Immature natural killer cell (primary cell): ENCODE data around the gene PCP4. TPM values are rescaled to one million over a fixed set of nuclear protein-coding genes. Genes with fewer than 3 reads are reported as not detected.

Experiments used
- DNase-seq, 3 donors: peaks; one replicate each; pipeline ENCODE4 v3.0.0; 2022; ENCODE audit warnings: mixed read lengths in 1 of 3
- H3K27ac Mint-ChIP-seq, 6 donors: one replicate each; pipeline ENCODE4 v1.8.0; 2020; ENCODE audit warnings: mixed read lengths in 6 of 6, mild to moderate bottlenecking in 5 of 6, inconsistent platforms in 4 of 6, moderate library complexity in 3 of 6
- H3K27me3 Mint-ChIP-seq, 3 donors: one replicate each; pipeline ENCODE4 v1.8.0; 2020 to 2021; ENCODE audit warnings: low read depth in 3 of 3, mild to moderate bottlenecking in 3 of 3, mixed read lengths in 3 of 3, moderate library complexity in 3 of 3, inconsistent platforms in 1 of 3
- H3K36me3 Mint-ChIP-seq, 3 donors: one replicate each; pipeline ENCODE4 v1.8.0; 2020; ENCODE audit warnings: mixed read lengths in 3 of 3, inconsistent platforms in 2 of 3, mild to moderate bottlenecking in 2 of 3
- H3K4me1 Mint-ChIP-seq, 2 donors: one replicate each; pipeline ENCODE4 v1.8.0; 2020; ENCODE audit warnings: inconsistent platforms in 2 of 2, mild to moderate bottlenecking in 2 of 2, mixed read lengths in 2 of 2, moderate library complexity in 1 of 2
- H3K4me3 Mint-ChIP-seq, 5 donors: one replicate each; pipeline ENCODE4 v1.8.0; 2020; ENCODE audit warnings: mild to moderate bottlenecking in 5 of 5, mixed read lengths in 5 of 5, inconsistent platforms in 3 of 5, moderate library complexity in 3 of 5
- H3K9me3 Mint-ChIP-seq, 6 donors: one replicate each; pipeline ENCODE4 v1.8.0; 2020; ENCODE audit warnings: mild to moderate bottlenecking in 6 of 6, mixed read lengths in 6 of 6, inconsistent platforms in 4 of 6, moderate library complexity in 3 of 6
- polyA plus RNA-seq, 3 donors: library from polyadenylated mRNA; unstranded; fragments of 300-500 nt; fragmentation: Illumina TruSeq; gene quantifications; one replicate each; pipeline ENCODE4 v1.2.3, GENCODE V29; 2021

The PCP4 gene
- not detected for polyA plus RNA-seq

DNA sequence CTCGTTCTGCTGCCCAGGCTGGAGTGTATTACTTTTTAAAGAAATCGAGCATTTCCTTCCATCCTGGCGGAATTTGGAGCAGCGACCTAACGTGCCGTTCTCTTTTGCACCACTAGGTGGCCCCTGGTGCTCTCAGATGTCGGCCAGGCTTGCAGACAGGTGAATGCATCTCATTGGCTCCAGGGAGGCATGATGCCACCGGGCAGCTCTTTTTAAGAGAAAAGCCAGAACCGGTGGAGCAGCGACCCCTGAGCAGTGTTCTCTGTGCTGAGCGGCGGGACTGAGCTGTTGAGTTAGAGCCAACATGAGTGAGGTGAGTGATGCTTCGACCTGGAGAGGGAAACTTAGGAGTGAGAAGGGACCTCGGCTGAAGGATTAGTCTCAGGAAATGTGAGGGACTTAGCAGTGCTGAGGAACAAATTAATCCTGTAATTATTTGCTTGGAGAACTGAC is at the start of gene PCP4:
TSS of gene PCP4 (plus strand) at position 241 of the 453 bp plus-strand sequence. CDS start at position 305, 64 bp downstream.
- peak in 1 of 3 donors; percentile 2 for DNase-seq
- H3K4me3 Mint-ChIP-seq = no peak within 1 kb of the TSS
- peaks cover 0 to 2% (median 0%) of the 10 kb centered on the region in 6 donors for H3K9me3 Mint-ChIP-seq
- H3K4me1 Mint-ChIP-seq = no peaks in the 10 kb centered on the region
- H3K36me3 Mint-ChIP-seq = no peaks in the 10 kb centered on the region
- H3K27me3 Mint-ChIP-seq = peaks cover 2 to 10% (median 4%) of the 10 kb centered on the region in 3 donors
- H3K27ac Mint-ChIP-seq = no peak within 1 kb of the TSS

DNA sequence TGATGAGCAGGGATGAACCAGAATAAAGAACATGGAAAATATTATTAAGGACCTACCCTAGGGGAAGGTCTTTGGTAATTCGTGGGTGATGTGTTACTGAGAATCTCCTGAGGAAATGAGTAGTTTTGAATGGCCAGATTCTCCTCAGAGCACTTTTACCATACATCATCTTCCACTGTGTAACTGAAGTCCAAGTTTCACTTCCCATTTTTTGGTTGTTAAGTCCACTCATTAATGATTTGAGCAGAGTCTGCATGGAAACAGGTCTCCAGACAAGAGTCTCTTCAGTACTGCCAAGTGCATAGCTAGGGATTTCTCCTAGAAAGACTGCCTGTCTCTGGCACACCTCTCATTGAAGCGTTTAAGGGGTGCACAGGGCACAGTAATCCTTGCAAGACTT is 48.7 kb upstream of the PCP4 start:
- H3K4me1 Mint-ChIP-seq = no peaks in the 10 kb centered on the region
- H3K36me3 Mint-ChIP-seq = no peaks in the 10 kb centered on the region
- H3K4me3 Mint-ChIP-seq = no peak overlapping the region
- H3K27ac Mint-ChIP-seq = no peak overlapping the region
- no peaks in the 10 kb centered on the region for H3K9me3 Mint-ChIP-seq
- DNase-seq = no peak
- H3K27me3 Mint-ChIP-seq = peaks cover 0 to 1% (median 0%) of the 10 kb centered on the region in 3 donors

DNA sequence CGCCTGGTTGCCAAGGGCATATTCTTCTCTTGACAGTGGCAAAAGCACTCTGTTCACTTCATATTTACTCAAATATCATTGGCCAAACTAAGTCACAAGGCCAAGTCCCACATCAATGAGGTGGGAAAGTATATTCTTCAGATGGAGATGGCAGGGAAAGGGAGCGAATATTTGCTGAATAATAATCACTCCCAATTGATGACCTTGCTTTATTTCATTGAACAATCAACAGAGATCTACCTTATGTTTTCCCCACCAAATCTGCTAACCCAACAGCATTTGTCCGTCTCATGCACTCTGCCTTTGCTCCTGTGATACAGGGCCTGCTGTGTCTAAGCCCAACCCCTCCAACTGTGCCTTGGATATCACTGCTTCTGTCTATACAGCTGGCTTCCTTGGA is 45.2 kb upstream of the PCP4 start:
- Mint-ChIP-seq H3K36me3 (no peaks in the 10 kb centered on the region), H3K27ac (no peak overlapping the region), H3K4me3 (no peak overlapping the region), H3K9me3 (peaks cover 0 to under 1% (median 0%) of the 10 kb centered on the region in 6 donors), H3K4me1 (no peaks in the 10 kb centered on the region), H3K27me3 (no peaks in the 10 kb centered on the region)
- DNase-seq = no peak

DNA sequence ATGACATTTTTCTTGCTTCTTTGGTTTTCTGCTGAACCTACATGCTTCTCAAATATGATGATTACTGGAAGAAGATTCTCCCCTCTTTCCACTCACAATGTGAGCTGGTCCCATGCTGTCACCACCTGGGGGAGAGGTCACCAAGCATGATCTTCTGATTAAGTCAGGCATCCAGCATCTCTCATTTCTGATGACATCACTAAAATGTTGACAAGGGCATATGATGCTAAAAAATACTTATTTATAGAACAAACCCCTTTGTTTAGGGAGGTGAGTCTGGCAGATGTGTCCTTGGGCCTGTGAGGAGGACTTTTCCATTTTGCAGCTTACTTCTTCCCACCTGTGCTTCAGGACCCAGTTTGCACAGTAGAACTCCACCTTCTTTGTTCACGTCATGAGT is 42.0 kb upstream of the PCP4 start:
- Mint-ChIP-seq H3K27me3 (peaks cover 0 to 2% (median 1%) of the 10 kb centered on the region in 3 donors), H3K9me3 (peaks cover 0 to 2% (median 0%) of the 10 kb centered on the region in 6 donors), H3K4me3 (no peak overlapping the region), H3K27ac (no peak overlapping the region), H3K4me1 (no peaks in the 10 kb centered on the region), H3K36me3 (no peaks in the 10 kb centered on the region)
- DNase-seq = no peak

DNA sequence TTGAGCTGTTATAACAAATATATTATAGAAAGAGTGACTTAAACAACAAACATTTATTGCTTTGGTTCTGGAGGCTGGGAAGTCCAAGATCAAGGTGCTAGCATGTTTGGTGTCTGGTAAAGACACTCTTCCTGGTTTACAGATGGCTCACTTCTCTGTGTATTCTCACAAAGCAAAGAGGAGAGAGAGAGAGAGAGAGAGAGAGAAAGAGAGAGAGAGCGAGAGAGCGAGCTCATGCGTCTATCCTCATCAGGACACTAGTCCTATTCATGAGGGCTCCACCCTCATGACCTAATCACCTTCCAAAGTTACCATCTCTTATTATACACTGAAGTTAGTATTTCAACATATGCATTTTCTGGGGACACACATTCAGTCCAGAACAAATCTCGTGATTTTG is 32.7 kb upstream of the PCP4 start:
- no peak for DNase-seq
- Mint-ChIP-seq H3K4me1 (no peaks in the 10 kb centered on the region), H3K27ac (no peak overlapping the region), H3K27me3 (peaks cover 0 to 3% (median 2%) of the 10 kb centered on the region in 3 donors), H3K36me3 (no peaks in the 10 kb centered on the region), H3K4me3 (no peak overlapping the region), H3K9me3 (peaks cover 0 to 3% (median 0%) of the 10 kb centered on the region in 6 donors)

DNA sequence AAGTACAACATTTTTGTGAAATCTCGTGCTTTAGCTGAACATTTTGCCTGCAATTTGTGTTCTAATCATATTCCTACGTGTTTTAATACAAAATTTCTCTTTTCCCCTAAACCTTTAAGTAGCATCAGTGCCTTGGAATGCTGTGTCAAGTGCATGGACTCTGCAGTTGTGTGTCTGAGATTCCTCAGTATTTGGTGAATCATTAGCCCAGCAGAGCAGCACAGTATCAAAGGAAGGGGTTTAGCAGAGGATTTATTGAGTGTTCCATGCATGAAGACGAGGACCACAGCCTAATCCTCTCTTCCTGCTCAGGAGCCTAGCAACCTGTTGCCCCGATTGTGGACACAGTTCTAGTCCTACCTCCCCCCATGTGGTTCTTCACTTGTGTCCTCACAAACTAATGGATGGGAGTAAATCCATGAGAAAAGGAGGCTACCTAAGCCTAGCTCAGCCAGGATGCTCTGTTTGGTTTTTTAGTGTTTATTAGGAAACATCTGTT is 29.3 kb upstream of the PCP4 start:
- Mint-ChIP-seq H3K4me1 (no peaks in the 10 kb centered on the region), H3K4me3 (no peak overlapping the region), H3K36me3 (no peaks in the 10 kb centered on the region), H3K27me3 (peaks cover 0 to 3% (median 0%) of the 10 kb centered on the region in 3 donors), H3K27ac (no peak overlapping the region), H3K9me3 (peaks cover 0 to 4% (median under 1%) of the 10 kb centered on the region in 6 donors)
- no peak for DNase-seq

DNA sequence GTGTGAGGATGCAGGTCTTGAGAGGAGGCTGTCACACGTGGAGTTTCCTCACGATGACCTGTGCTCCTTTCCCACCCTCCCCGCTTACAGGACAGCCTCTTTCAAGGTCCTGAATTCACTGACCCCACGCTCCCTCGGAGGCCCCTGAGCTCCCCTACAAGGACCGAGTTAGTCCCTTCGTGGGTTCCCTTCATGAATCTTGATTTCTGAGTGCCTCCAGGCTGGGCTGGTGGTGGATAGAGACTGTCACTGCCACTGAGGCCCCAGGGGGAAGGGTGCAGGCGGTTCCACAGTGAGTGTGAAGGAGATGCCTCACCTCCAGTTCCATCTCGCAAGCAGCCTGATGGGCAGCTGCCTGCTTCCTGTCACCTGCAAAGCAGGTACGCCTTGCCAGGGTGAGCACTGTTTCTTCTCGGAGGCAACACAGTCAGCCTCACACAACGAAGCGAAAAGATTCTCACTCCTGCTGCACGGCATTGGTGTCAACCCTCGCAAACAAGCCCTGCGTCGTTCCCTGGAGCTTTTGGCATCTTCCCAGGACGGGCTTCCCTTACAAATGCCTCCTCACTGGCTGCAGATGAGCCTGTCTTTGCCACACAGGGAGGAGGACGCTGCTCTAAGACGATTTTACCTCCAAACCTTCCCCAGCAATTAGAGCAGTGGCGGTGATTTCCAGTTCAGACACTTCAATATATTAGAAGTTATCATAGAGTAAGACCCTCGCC is 26.7 kb upstream of the PCP4 start:
- Mint-ChIP-seq H3K36me3 (no peaks in the 10 kb centered on the region), H3K4me1 (no peaks in the 10 kb centered on the region), H3K9me3 (peaks cover 0 to 5% (median 0%) of the 10 kb centered on the region in 6 donors), H3K4me3 (no peak overlapping the region), H3K27ac (no peak overlapping the region), H3K27me3 (peaks cover 0 to 3% (median 3%) of the 10 kb centered on the region in 3 donors)
- DNase-seq = no peak

DNA sequence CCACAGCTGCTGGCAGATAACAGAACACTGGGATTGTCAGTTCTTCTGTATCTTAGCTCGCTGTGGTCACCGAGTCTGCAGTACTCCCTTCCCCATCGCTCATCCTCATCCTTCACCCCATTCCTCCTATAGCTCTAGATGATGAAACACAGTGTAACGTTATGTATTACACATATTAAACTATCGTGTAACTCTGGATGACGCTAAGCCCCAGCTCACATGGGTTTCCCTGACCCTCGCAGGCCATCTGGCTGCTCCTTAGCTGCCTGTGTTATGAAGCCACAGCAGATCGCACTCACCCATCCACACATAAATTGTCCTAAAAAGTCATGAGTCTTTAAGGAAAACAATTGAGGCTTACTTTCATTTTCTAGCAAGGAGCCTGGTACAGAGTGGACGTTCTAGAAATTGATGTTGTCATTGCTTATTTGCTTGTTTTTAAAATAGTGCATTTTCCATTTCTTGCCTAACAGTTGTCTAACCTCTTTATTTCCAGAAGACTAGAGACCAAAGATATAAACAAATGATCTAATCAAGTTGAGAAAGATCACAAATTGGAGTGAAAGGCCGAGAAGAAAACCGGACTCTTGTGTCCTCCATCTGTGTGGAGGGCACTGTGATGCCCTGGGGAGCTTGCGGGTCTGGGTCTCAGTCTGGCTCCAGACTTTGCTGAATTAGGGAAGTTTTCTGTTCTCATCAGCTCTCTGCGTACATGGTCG is 24.3 kb upstream of the PCP4 start:
- DNase-seq = no peak
- no peak overlapping the region for H3K27ac Mint-ChIP-seq
- no peaks in the 10 kb centered on the region for H3K36me3 Mint-ChIP-seq
- H3K27me3 Mint-ChIP-seq = peaks cover 0 to 5% (median 3%) of the 10 kb centered on the region in 3 donors
- no peak overlapping the region for H3K4me3 Mint-ChIP-seq
- H3K9me3 Mint-ChIP-seq = peaks cover 0 to 5% (median 0%) of the 10 kb centered on the region in 6 donors
- no peaks in the 10 kb centered on the region for H3K4me1 Mint-ChIP-seq

DNA sequence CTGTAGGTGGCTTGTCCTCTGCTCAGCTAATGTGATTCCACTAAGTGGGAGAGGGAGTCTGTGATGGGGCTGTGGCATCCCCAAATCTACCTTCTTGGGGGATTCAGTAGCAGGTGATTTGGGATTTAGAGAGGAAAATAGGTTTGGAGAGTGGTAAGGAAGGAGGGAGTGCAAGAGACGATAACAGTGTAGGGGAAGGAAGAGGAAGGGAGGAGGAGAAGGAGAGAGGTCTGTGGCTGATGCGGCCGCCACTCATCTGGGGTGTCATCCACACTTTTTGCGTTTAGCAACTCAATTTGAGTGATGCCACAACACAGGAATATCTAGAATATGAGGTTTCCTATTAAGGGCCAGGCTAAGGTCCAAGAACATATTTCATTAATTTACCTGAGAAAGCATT is 23.8 kb upstream of the PCP4 start:
- Mint-ChIP-seq H3K4me3 (no peak overlapping the region), H3K4me1 (no peaks in the 10 kb centered on the region), H3K27me3 (peaks cover 0 to 5% (median 0%) of the 10 kb centered on the region in 3 donors), H3K9me3 (peaks cover 0 to 5% (median 0%) of the 10 kb centered on the region in 6 donors), H3K36me3 (no peaks in the 10 kb centered on the region), H3K27ac (no peak overlapping the region)
- DNase-seq = no peak

DNA sequence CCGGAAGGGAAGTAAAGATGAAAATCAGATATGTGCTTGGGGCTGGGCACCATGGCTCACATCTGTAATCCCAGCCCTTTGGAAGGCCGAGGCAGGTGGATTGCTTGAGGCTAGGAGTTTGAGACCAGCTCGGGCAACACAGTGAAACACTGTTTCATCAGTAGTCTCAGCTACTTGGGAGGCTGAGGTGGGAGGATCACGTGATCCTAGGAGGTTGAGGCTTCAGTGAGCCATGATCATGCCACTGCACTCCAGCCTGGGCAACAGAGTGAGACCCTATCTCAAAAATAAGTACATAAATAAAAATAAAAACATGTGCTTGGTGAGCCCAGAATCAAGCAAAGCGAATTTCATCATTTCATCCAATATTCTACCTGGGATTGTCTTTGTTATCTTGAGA is 23.3 kb upstream of the PCP4 start:
- Mint-ChIP-seq H3K27ac (no peak overlapping the region), H3K27me3 (peaks cover 0 to 5% (median 0%) of the 10 kb centered on the region in 3 donors), H3K9me3 (peaks cover 0 to 5% (median 0%) of the 10 kb centered on the region in 6 donors), H3K4me1 (no peaks in the 10 kb centered on the region), H3K4me3 (no peak overlapping the region), H3K36me3 (no peaks in the 10 kb centered on the region)
- DNase-seq = no peak

DNA sequence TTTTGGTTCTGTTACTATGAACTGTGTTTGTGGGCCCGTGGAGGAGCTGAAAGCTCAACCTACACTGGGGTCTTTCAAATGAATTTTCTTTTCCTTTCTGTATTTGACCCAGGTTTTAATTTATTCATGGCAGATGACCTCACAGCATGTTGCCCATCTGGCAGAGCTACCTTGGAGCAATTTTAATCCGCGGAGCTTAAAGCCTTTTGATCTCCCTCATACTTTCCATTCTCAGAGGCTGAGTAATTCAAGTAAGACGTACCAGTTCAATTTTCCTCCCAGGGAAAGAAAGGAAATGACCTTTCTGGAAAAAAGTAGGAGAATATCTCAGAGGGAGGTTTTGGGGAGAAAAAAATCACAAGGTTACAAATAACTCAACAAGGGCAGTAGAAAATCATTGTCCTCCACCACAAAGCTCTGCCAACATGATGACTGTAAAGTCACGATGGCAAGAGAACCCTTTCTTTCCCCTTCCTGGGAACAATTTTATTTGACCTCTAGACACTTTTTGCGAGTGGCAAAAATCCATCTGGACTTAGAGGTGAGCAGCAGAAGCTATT is 21.6 kb upstream of the PCP4 start:
- DNase-seq = no peak
- no peak overlapping the region for H3K27ac Mint-ChIP-seq
- H3K4me3 Mint-ChIP-seq = no peak overlapping the region
- no peaks in the 10 kb centered on the region for H3K36me3 Mint-ChIP-seq
- H3K27me3 Mint-ChIP-seq = peaks cover 0 to 5% (median 0%) of the 10 kb centered on the region in 3 donors
- peaks cover 0 to 5% (median 0%) of the 10 kb centered on the region in 6 donors for H3K9me3 Mint-ChIP-seq
- H3K4me1 Mint-ChIP-seq = no peaks in the 10 kb centered on the region

DNA sequence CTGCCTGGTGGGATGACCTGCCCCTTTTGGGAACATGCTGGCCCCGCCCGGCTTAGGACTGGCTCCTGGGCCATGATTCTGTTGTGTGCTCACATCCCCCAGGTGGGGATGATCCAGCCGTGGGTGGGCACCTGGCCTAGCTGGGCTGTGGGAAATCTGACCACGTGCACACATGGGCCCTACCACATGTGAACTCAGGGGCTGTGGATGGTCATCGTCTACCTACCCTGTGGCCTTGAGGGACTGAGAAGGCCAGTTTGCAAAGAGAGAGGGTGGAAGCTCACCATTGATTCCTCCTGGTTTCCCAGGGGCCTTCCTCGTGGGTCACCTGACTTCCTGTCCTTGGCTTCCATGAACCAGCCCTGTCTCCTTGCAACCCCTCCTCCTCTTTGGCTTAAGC is 19.4 kb upstream of the PCP4 start:
- H3K27ac Mint-ChIP-seq = no peak overlapping the region
- H3K27me3 Mint-ChIP-seq = peaks cover 0 to 7% (median 5%) of the 10 kb centered on the region in 3 donors
- H3K4me3 Mint-ChIP-seq = no peak overlapping the region
- peaks cover 0 to 3% (median under 1%) of the 10 kb centered on the region in 6 donors for H3K9me3 Mint-ChIP-seq
- DNase-seq = no peak
- H3K4me1 Mint-ChIP-seq = no peaks in the 10 kb centered on the region
- H3K36me3 Mint-ChIP-seq = no peaks in the 10 kb centered on the region

DNA sequence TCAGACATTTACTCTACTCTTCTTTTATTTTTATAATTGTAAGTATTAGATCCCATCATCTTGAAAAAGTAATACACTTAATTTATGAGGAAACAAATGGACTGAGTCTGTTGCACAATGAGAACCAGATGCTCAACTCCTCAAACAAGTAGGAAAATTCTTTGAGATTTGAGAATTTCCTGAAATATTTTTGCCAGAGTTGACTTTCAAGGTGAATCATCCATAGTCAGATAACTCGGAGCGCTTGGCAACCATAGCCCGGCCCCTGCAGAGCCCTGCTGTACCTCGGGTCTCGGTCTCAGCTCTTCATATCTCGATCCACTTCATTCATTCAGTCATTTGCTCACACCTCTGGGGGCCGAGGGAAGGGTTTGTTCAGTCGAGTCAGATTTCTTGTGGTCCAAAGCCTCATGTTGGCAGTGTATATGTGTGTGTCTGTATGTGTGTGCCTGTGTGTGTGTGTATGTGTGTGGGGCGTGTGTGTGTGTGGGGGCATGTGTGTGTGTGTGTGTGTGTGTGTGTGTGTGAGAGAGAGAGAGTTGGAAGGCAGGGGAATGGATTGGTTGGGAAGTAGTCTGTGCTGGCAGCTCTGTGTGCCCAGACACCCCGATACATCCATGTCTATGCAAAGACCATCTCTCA is 18.1 kb upstream of the PCP4 start:
- no peak for DNase-seq
- Mint-ChIP-seq H3K4me1 (no peaks in the 10 kb centered on the region), H3K4me3 (no peak overlapping the region), H3K9me3 (peaks cover 0 to 3% (median under 1%) of the 10 kb centered on the region in 6 donors), H3K27ac (no peak overlapping the region), H3K27me3 (peaks cover 0 to 7% (median 4%) of the 10 kb centered on the region in 3 donors), H3K36me3 (no peaks in the 10 kb centered on the region)
